SK-N-SH (cell line): ENCODE results near the gene CPA1.
A peak's percentile ranks its signal among the peaks of the same experiment; 100 is the strongest.

Experiments used
- CTCF ChIP-seq: fragments of 200-600 bp; sonication (generic); IDR thresholded peaks from 2 replicates; pipeline ENCODE4 v1.6.1; 2017; ENCODE audit warnings: antibody characterized with exemption, mild to moderate bottlenecking, moderate library complexity
- EP300 ChIP-seq, 2 experiments: IDR thresholded peaks; 2 replicates each; pipeline versions ENCODE4 v1.4.0 to v1.6.1; 2012; ENCODE audit warnings: borderline replicate concordance in 1 of 2, low read depth in 1 of 2, low read length in 1 of 2
- FOSL2 ChIP-seq: IDR thresholded peaks from 2 replicates; pipeline ENCODE4 v1.4.0; 2012; ENCODE audit warnings: low read depth, mild to moderate bottlenecking, moderate library complexity, borderline replicate concordance
- GATA2 ChIP-seq: sonication (generic); formaldehyde crosslinking; IDR thresholded peaks from 2 replicates; pipeline ENCODE4 v1.5.0; 2020; ENCODE audit warnings: mild to moderate bottlenecking, missing genetic modification reagents
- PBX3 ChIP-seq: IDR thresholded peaks from 2 replicates; pipeline ENCODE4; 2012
- POLR2AphosphoS5 ChIP-seq: IDR thresholded peaks from 2 replicates; pipeline ENCODE4 v1.6.1; 2012; ENCODE audit warnings: low read depth, low read length
- RXRA ChIP-seq: IDR thresholded peaks from 2 replicates; pipeline ENCODE4 v1.4.0; 2012; ENCODE audit warnings: low read depth, mild to moderate bottlenecking, borderline replicate concordance
- SMC3 ChIP-seq: IDR thresholded peaks from 2 replicates; pipeline ENCODE4 v1.6.1; 2012; ENCODE audit warnings: low read depth, low read length, improper control_type of control experiment
- TAF1 ChIP-seq: IDR thresholded peaks from 2 replicates; pipeline ENCODE4 v1.6.1; 2012; ENCODE audit warnings: low read depth, mild to moderate bottlenecking, low read length, moderate library complexity, borderline replicate concordance

GRCh38 chr7:130356121-130356875 is 24.0 kb upstream of the CPA1 start:
- no peak for TF ChIP-seq CTCF
- TF ChIP-seq FOSL2: peak; percentile 99
- TF ChIP-seq RXRA: peak; percentile 96
- TF ChIP-seq PBX3: peak; percentile 99
- TF ChIP-seq TAF1: peak; percentile 55; the same call in 1 of the 2 replicates
- peak; percentile 87 to 99 for TF ChIP-seq EP300 (IDR thresholded peaks at IDR 0.05; ENCODE audit: borderline replicate concordance in 1 of 2, low read depth in 1 of 2, low read length in 1 of 2)
- peak; percentile 96 for TF ChIP-seq POLR2AphosphoS5
- TF ChIP-seq SMC3: peak; percentile 9; the same call in 1 of the 2 replicates
- no peak for TF ChIP-seq GATA2
